ENCODE data around the gene NXPE4.

- TF ChIP-seq POLR2A (IDR thresholded peaks at IDR 0.05; ENCODE audit: extremely low read depth, insufficient read length): no peak
- TF ChIP-seq CTCF (IDR thresholded peaks at IDR 0.05; ENCODE audit: low read depth, low read length): no peak
- TF ChIP-seq MYC (IDR thresholded peaks at IDR 0.05; ENCODE audit: low read depth, low read length): no peak
Observed at GRCh38 chr11:114622858-114623257, 27.3 kb upstream of the NXPE4 start.
